NB4 (cell line): ENCODE data around the gene CBFB.

Source experiments
- DNase-seq: peaks from one replicate; pipeline ENCODE4 v3.0.0; 2010; ENCODE audit warnings: low read depth
- H3K4me3 ChIP-seq: one replicate; pipeline ENCODE4 v1.5.1; 2011; ENCODE audit warnings: mild to moderate bottlenecking, low read depth, low read length, moderate library complexity
- MYC ChIP-seq: IDR thresholded peaks from 2 replicates; pipeline ENCODE4 v1.6.1; 2011; ENCODE audit warnings: low read depth, low read length
- POLR2A ChIP-seq: IDR thresholded peaks from 2 replicates; pipeline ENCODE4 v1.6.1; 2011; ENCODE audit warnings: mild to moderate bottlenecking; ENCODE audit not compliant: insufficient read length; ENCODE audit errors: extremely low read depth
- TF ChIP-seq, protein P1 (sequence below): IDR thresholded peaks from one replicate; pipeline ENCODE4 v1.5.1; 2012; ENCODE audit warnings: low read depth, low read length
- TF ChIP-seq, protein P2 (sequence below): IDR thresholded peaks from 2 replicates; pipeline ENCODE4 v1.6.1; 2011; ENCODE audit warnings: low read depth, low read length

CBFB gene

DNA sequence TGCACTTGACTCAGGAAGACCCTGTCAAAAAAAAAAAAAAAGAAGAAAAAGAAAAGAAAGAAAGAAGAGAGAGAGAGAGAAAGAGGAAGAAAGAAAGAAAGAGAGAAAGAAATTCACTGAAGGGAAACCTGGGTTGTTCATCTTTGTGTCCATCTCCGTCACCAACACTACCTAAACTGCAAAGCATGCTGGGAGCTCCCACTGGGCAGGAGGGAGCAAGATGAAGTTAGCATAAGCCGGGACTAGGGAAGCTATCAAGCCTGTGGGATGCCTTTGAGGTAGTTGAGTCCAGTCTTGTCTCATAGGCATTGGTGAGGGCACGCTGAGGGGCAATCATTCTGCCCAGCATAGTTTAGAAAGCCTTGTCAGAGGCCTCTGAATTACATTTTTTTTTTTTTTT is 7.6 kb upstream of the CBFB start:
- TF ChIP-seq MYC (no peak), POLR2A (no peak)
- TF ChIP-seq, protein P1, sequence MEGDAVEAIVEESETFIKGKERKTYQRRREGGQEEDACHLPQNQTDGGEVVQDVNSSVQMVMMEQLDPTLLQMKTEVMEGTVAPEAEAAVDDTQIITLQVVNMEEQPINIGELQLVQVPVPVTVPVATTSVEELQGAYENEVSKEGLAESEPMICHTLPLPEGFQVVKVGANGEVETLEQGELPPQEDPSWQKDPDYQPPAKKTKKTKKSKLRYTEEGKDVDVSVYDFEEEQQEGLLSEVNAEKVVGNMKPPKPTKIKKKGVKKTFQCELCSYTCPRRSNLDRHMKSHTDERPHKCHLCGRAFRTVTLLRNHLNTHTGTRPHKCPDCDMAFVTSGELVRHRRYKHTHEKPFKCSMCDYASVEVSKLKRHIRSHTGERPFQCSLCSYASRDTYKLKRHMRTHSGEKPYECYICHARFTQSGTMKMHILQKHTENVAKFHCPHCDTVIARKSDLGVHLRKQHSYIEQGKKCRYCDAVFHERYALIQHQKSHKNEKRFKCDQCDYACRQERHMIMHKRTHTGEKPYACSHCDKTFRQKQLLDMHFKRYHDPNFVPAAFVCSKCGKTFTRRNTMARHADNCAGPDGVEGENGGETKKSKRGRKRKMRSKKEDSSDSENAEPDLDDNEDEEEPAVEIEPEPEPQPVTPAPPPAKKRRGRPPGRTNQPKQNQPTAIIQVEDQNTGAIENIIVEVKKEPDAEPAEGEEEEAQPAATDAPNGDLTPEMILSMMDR = no peak
- TF ChIP-seq, protein P2, sequence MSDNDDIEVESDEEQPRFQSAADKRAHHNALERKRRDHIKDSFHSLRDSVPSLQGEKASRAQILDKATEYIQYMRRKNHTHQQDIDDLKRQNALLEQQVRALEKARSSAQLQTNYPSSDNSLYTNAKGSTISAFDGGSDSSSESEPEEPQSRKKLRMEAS = no peak

DNA sequence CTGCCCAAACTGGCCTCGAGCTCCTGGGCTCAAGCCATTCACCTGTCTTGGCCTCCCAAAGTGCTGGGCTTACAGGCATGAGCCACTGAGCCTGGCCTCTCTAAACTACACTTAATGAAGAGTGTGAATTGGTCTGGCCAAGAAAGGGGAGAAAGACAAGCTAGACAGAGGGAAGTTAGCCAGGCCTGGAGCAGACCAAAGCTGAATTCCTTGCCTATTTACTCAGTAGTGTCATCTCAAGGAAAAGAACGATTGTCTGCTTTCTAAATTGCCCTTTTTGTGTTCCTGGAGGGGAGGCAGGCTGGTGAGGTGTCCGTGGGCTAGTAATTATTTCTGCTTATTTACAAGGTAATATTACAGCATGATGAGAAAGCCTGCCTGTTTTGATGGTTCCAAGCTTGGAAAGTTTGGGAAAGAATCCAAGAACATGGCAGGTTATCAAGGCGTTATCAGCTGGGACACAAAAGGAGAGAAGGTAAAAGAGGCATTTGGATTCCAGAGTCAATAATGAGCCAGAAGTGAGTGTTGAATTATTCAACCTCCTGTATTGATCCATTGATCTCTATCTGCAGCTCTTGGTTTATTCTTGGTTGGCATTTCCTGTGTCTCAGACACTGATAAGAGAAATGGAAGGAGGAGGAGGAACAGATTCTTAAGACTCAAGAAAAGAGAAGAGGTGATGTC is 6.3 kb upstream of the CBFB start:
- no peak for TF ChIP-seq MYC
- TF ChIP-seq, protein P2 = no peak
- TF ChIP-seq, protein P1 = no peak
- no peak for TF ChIP-seq POLR2A
- no peak overlapping the region for H3K4me3 ChIP-seq
- DNase-seq = no peak

More for the DNA sequence above, 7.6 kb upstream of the CBFB start:
- no peak for DNase-seq
- no peak overlapping the region for H3K4me3 ChIP-seq

DNA sequence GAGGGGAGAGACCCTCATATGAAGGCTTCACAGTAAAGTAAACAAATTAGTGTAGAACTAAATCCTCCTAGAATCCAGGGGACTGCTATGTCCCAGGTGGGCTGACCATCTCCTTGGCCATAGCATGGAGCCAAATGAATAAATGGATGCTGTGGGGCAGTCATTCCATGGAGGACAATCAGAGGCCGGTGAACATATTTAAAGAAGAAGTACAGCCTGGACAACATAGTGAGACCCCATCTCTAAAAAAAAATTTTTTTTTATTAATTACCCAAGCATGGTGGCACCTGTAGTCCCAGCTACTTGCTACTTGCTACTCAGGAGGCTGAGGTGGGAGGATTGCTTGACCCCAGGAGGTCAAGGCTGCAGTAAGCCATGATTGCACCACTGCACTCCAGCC is 5.3 kb upstream of the CBFB start:
- no peak for DNase-seq
- H3K4me3 ChIP-seq = no peak overlapping the region
- TF ChIP-seq, protein P2 = no peak
- TF ChIP-seq, protein P1 = no peak
- TF ChIP-seq MYC (no peak), POLR2A (no peak)

DNA sequence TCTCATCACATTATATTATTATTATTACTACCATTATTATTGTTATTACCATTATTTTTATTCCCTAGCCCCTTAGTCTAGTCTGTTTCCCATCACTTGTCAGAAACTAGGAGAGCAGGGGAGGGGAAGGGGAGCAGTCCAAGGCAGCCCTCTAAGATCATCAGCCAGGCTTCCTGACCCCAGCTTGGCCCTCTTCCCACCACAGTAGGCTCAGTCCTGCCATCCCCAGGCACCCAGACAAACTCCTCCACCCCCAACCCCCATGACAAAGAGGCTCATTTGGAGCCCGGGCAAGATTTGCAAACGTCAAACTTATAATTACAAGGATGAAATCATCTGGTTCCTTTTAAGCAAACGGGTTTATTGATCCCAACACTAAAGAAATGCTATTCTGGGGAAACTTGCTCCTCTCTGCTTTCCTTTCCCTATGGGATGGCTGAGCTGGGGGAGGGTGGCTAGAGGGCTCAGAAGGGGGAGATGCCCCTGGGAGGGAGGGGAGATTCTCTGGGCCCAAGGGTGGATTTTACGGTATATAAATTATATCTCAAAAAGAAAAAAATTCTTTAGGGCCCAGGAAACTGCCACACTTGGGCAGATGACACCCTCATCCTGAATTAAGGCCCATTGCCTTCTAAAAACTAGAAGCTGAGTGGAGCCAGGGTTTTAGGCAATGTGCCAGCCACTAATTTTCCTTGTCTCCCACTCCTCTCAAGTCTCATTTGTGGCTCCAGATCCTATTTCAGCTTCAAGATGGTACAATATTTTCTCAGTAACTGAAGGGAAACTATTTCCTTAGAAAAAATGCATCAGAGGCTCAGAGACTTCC is 4.4 kb upstream of the CBFB start:
- no peak for DNase-seq
- TF ChIP-seq MYC (no peak), POLR2A (no peak)
- TF ChIP-seq, protein P1 = no peak
- TF ChIP-seq, protein P2 = no peak
- H3K4me3 ChIP-seq = no peak overlapping the region

DNA sequence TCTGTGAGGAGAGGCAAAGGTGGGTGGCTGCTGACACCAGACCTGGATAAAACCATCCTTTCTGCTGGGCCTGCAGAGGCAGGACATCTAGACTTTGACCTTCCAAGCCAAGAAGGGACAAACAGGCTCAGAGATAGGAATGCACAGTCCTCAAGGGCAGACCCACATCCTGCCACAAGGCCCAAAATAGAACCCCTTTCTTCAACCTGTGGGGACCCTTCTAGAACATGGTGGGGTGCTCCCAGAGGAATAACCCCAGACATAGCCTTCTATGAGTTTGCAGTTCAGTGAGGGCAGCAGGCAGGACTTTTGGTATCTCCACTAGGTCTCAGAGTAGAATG is 3.8 kb upstream of the CBFB start:
- no peak overlapping the region for H3K4me3 ChIP-seq
- no peak for TF ChIP-seq POLR2A
- no peak for TF ChIP-seq MYC
- TF ChIP-seq, protein P1 = no peak
- TF ChIP-seq, protein P2 = no peak
- DNase-seq = no peak
